HG02610 (cell line): ENCODE results near the gene CACNA1C.

Experiments used
- ATAC-seq: cut with Tn5 transposase; IDR thresholded peaks from one replicate; pipeline ENCODE4 v1.9.1; 2021; ENCODE audit warnings: mild to moderate bottlenecking, moderate library complexity; ENCODE audit not compliant: unreplicated experiment

Gene CACNA1C

DNA sequence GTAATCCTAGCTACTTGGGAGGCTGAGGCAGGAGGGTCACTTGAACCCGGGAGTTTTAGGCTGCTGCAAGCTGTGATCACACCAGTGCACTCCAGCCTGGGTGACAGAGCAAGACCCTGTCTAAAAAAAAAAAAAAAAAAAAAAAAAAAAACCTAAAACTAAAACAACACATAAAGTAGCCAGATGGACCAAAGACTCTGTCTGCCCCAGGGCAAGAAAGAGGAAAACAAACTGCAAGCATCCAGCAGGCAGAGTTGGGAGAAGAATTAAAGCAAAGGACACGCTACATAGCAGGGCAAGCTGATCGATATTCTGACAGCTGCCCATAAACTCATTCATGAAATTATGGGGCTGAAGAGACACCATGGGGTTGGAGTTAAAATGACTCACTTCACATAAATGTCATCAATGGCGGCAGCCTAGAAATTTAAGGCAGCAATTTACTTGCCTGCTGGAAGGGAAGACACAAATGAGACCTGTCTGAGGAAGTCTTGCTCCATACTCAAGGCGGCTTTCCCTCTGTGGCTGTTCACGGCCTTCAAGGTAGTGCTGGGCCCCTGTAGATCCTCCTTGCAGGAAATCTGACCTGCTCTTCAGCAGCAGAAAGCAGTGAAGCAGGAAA, 482.9 kb downstream of the CACNA1C start:
- no peak for ATAC-seq

DNA sequence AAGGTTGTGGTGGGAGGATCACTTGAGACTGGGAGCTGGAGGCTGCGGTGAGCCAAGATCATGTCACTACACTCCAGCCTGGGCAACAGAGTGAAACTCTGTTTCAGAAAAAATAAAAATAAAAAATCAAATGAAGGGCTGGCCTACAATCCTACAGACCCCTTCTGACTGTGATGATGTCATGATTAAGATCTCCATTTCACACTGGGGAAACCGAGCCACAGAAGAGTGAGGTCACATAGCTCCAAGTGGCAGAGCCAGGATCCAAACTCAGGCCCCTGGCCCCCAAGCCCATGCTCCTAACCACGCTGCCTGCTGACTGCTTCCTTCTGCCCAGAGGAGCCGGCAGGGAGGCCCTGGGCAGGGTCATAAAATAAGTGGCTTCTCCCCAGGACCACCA, 483.9 kb downstream of the CACNA1C start:
- ATAC-seq = no peak

DNA sequence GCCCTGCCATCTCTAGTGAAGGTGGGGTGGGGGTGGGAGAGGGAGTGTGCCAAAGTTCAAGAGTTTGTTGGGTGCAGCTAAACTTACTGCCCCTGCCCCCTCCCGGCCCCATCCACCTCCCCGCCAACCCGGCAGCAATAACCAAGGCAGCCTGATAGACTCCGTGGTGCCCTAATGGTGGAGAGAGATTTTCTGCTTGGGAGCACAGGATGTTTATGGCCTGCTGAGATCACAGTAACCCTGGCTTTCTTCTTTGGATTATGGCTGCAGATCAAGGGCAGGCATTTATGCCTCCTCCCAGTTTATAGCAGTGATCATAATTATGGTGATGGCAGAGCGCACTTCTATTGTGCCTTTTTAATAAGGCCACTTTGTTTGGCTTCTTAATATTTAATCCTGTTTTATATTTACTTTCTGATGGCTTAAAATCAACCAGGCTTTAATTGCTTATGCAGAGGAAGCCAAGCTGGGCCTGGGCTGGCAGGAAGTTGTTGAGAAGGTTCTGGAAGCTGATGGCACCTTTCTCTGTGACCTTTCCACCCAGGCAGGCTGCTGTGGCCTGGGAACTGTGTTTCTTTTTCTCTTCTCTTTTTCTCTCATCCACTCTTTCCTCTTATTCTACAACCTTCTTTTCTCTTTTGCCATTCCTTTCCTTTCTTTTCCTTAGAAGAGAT, 485.2 kb downstream of the CACNA1C start:
- no peak for ATAC-seq

DNA sequence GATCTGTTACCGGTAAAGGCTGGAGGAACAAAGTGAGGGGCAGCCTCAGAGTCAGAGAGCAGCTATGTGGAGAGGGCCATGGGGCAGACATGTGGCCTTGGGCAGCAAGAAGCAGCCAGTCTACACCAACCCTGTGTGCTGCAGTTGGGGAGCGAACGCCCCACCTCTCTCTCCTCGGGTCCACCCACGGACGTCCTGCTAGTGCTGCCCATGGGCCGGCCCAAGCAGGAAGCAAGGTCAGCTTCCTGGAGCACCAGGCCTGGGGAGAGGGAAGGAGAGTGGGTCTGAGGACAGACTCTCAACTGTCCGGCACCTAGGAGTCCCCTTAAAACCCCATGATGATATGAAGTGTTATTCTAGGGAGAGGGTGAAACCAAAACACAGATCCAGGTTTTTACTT, 487.2 kb downstream of the CACNA1C start:
- ATAC-seq = no peak

DNA sequence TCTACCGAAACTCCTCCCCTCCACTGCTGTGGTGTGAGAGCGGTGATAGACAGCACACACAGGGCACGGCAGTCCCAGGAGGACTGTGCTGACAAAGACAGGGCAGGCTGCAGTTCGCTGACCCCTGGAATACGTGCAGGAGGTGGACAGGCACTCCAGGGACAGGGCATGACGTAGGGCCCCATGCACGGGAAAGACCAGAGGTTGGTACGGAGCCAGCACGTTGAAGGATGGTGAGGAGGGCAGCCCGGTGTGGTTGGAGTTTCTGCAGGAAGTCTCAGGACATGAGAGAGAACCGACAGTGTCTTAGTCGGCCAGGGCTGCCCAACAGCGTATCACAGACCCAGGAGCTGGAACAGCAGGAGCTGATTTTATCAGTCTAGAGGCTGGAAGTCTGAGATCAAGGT, 487.8 kb downstream of the CACNA1C start:
- no peak for ATAC-seq

DNA sequence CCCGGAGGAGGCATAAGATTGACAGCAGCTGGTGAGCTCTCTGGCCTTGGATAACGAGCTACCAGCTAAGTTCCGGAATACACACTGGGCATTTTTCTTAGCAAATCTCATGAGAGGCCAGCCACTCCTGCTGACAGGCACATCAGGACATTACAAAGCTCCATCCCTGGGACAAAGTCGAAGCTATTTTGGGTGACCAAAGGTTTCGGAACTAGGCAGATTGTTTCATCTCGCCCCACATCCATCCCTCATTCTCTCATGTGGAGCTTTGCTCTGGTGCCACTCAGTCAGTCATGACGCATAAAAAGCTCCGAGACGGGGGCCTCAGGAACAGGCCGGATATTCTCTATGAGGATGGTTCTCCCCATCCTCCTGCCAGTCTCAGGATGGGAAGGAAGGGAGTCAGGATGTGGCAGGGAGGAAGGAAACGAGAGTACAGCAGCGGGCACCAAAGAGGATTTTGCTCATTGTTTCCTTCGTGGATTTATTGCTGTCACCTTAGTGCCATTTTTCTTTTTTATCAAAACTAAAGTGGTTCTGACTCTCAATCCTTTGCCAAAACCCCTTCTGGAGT, 488.9 kb downstream of the CACNA1C start:
- ATAC-seq = no peak

DNA sequence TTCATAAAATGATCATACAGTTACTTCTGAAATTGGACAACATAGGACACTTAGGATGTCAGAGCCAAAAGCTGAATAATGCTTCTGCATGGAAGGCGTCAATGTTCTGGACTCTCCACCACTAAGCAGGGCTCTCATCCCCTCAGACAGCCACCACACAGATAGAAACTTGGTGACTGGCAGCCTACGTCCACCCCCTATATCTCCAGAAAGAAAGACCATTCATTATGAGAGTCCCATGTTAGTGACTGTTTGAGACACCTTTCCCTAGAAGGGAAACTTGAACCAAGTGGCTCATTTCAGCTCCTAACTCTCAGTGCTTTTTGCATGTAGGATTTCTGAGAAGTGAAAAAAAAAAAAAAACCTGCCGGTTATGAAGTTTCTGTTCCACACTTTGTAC, 491.0 kb downstream of the CACNA1C start:
- ATAC-seq = no peak

DNA sequence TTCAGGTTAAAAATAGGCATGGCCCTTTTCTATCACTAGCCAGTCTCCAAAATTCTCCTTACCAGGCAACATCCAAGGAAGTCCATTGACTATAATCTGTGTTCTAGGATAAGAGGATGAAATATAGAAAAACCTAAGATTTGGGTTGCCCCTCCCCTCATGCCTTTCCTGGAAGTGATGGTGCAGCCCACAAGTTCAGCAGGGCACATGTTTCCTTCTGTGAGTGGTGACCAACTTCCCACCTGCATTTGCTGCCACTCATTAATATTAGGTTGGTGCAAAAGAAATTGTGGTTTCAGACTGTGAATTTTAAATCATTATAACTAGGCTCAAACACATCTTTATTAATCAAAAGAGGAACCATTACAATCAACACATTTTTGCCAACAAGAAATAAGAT, 491.4 kb downstream of the CACNA1C start:
- ATAC-seq = no peak

DNA sequence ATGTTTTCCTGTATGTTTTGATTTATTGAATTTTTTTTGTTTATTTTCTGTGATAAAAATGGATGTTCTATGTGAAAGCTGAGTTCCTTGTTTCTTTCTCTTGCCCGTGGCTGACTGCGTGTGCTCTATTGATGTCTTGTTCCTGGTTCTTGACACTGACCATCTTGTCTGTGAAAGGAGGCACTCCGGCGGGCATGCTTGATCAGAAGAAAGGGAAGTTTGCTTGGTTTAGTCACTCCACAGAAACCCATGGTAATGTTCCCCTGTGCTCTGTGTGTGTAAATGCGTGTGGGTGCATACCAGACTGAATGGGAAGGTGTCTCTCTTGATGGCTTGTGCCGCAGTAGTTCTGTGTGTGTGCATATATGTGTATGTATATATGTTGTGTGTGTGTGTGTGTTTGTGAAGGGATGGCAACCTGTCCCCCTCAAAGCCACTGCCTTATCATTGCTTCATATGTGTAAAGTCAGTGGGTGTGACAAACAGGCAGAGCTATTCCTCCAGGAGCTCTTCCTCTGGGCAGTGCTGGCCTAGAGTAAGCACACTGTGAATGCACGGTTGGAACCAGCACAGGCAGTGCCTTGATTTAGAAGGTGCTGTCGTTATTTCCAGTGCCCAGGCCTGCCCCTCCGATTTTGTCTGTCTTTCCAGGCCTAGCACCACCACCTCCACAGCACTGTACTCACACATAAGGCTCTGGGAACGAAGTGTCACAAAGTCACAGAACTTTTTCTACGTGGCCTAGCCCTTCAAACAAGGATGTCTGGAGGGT, 494.7 kb downstream of the CACNA1C start:
- no peak for ATAC-seq

DNA sequence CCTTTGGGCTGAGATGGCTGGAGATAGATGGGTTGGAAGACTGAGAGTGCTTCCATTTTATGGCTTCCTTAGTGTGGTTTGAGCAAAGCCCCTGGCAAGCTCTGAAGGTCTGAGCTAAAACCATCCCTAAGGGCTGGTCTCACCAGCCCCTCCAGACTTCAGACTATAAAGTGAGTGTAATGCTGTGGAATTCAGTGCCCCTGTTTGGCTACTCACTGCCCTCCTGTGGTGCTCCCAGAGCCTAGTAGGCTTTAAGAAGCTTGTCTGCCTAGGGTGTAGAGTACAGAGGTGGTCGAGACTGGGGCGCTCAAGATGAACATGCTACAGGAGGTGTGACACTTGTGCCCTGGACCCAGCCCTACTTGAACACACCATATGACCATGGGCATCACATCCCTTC, 495.3 kb downstream of the CACNA1C start:
- ATAC-seq = no peak

DNA sequence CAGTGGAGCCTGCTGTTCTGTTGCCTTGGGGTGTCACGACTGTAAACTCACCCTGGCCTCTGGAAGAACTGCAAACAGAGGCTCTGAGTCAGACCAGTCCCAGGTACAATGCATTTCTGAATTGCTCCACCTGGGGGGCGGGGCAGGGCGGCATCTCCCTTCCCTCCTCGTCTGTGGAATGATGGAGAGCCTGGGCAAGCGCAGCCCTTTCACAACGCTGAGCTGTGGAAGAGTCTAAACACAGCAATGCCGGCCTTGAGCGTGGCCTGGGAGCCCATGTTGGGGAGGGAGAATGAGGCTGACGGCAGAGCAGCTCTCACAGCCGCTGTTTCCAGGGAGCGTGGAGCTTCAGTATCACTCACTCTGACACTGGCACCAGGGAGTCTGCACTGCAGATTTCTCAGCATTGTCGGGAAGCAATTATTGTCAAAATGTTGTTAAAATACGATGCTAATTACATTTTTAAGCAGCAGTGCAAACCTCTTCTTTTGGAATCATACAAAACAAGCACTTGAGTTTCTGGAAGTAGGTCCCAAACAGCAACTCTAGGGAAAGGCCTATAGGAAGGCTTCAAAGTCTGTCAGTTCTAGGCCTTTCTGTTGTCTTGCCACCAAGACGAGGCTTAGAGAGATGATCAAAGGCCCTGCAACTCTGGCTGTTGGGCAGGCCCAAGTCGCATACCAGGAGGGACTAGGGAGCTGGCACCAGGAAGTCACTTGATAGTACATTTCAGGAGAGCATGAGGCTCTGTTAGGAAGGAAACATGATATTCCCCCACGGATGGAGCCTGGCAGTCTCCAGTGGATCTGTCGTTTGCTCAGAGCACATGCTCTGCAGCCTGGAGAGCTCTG, 498.0 kb downstream of the CACNA1C start:
- no peak for ATAC-seq

DNA sequence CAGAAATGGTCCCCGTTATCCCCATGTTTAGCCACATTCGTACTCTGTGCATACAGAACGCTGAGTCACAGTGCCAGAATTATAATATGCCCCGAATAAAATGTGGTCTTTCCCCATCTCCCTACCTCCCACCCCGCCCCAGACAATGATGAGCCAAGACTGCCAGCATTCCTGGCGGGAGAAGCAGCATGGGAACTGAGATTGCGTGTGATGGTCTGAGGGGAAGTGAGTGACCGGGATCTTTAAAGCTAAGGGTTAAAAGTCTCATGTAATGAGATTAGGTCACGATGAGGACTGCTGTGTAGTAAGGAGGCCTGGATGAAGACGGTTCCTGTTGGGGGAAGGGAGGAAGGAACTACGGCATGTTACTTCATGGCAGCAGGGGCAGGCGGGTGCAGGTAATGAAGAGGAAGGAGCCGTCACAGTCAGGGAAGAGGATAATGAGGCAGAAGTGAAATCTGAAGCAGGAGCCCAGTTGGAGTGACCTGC, 498.7 kb downstream of the CACNA1C start:
- no peak for ATAC-seq

DNA sequence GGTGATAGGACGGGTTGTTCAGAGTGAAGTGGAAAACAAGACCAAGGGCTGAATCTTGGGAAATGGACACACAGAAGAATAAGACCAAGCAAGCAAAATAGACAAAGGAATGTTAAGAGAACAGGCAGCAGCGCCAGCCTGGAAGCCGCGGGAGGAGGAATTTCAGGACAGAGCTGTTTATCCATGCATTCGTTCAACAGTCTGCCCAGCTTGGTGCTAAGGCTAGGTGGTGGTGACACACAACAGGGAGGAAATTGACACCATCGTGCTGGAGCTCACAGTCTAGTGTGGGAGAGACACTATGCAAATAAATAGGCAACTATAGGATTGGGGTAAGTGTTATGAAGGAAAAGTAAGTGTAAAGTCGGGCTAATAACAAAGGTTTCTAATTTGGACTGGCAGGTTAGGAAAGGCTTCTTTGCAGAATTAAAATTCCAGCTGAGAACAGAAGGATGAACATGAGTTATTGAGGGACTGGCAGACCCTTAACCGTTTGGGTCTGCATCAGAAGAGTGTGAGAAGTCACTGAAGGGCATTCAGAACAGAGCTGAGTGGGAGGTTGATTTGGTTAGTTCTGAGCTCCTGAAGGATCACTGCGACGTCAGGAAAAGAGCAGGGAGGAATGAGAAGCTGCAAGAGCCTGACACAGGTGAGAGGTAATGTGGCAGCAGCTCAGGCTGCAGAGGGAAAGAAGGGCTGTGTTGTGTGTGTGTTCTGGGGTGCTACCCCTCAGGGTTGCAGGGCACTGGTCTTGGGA, 499.4 kb downstream of the CACNA1C start:
- no peak for ATAC-seq

DNA sequence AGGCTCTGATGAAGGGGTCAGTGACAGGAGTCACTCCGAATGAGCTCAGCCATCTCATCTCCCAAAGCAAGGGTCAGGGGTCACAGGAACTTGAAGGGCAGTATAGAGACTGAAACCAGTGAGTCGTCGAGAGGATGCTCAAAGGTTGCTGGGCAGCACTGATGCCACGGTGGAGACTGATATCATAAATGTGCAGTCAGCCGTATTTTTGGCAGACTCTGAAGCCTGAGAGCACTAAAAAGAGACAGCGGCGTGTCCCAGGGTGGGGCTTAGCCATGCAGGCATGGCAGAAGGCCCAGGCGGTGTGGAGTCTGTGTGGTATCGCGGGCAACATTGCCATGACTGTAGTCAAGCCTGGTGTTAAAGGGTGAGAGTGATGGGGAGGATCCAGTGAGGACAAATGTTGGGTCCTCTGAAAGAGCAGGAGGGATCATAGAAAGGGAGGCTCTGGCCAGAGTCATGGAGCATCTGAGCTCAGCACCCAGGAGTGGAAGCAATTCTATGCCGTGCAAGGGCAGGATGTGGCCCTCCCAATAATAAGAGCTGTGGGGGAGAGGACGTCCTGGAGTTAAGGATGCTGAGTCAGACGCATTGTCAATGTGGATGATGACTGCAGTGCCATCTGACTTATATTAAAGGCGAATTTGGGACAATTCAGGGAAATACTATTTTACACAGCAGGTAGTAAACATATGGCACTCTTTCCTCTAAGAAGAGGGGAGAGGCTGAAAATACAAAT, 500.8 kb downstream of the CACNA1C start:
- no peak for ATAC-seq

DNA sequence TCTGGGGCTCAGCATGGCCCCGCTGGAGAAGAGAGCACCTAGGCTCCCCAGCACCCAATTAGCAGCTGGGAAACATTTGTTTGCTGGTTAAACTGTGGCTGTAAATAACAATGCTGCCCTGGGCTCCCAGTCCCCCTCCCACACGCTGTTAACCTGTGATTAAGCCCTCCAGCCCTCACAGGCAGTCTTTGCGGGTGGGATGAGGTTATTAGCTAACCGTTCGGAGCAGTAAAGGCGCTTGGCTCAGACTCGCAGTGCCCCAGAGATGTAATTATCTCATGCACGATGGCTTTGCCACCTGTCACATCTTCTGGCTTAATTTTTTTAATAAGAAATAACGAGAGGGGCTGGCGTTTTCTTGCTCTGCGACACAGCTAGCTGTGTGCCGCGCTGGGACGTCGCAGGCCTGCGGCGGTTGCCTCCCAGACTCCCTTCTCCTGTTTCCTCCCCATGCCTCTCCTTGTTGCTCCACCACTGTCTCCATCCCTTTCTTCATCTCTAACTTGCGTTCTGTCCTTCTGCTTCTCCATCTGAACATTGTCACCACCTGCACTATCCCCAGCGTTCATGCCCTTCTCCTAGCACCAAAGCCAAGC, 502.8 kb downstream of the CACNA1C start:
- no peak for ATAC-seq

DNA sequence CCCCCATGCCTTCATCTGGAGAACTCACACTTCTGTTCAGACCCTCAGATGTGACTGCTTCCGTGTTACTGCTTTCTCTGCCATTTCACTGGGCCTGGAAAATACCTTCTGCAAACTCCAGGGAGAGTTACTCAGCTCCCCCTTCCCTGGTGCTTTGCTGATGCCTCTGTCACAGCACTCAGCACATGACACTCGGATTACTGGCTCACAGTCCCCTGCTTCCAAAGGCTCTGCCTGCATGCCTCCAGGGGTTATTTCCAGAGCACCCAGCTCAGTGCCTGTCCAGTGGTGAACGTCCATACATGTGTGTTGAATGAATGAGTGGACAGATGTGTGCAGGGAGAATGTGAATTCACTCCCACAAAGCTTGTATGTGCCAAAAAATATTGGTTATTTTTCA, 504.8 kb downstream of the CACNA1C start:
- ATAC-seq = no peak

DNA sequence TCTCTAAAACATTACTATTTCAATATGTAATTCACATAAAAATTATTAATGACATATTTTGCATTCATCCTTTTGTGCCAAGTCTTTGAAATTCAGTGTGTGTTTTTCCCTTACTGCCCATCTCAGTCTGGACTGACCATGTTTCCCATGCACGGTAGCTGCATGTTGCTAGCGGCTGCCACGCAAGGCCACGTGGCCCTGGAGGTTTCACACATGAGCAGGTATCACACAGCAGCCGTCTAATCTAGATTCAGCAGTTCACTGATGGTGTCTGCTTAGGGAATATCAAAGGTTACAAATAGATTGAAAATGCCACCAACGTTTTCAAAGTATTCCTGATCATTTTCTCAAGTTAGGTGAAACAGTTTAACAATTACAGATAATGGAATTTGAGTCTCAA, 507.1 kb downstream of the CACNA1C start:
- ATAC-seq = no peak

DNA sequence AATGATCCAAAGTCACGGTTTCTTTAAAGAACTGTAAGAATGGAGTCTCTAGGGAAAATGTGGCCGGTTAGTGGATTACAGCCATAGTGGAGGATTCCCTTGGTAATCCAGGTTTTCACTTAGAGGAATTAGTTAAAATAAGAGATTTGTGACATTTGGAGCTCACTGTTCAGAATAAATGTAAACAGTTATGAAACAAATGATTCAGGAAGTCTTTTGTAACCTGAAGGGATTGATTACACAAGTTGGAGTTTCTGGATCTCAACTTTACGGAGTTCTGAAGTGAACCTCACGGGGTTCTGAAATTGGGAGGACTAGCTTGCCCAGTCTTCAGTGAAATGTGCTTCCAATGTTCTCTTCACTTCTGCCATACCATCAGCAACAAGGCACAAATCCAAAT, 507.6 kb downstream of the CACNA1C start:
- no peak for ATAC-seq

DNA sequence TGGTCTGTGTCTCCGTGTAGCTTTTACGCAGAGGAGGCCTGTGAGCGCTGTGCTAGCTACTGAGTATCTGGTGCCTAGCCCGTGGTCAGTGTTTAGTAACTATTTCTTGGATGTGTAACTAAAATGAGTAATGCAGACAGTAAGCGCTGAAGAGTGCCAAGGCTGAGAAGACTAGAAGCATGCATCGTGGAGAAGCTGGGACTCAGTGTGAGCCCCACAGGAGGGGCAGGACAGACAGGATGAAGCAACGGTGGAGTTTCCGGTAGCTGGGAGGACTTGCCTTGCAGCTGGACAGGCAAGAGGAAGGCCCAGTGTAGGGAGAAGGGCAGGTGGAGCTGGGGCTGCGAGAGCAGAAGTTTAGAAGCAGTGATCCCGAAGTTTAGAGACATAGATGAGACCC, 508.6 kb downstream of the CACNA1C start:
- ATAC-seq = no peak
